Measurements from ENCODE around the gene GNAI3. TPM values are rescaled to one million over a fixed set of nuclear protein-coding genes. Genes with fewer than 3 reads are reported as not detected.

The GNAI3 gene
- total RNA-seq, 1 experiment from 2014 or later, result 8.3 TPM

DNA sequence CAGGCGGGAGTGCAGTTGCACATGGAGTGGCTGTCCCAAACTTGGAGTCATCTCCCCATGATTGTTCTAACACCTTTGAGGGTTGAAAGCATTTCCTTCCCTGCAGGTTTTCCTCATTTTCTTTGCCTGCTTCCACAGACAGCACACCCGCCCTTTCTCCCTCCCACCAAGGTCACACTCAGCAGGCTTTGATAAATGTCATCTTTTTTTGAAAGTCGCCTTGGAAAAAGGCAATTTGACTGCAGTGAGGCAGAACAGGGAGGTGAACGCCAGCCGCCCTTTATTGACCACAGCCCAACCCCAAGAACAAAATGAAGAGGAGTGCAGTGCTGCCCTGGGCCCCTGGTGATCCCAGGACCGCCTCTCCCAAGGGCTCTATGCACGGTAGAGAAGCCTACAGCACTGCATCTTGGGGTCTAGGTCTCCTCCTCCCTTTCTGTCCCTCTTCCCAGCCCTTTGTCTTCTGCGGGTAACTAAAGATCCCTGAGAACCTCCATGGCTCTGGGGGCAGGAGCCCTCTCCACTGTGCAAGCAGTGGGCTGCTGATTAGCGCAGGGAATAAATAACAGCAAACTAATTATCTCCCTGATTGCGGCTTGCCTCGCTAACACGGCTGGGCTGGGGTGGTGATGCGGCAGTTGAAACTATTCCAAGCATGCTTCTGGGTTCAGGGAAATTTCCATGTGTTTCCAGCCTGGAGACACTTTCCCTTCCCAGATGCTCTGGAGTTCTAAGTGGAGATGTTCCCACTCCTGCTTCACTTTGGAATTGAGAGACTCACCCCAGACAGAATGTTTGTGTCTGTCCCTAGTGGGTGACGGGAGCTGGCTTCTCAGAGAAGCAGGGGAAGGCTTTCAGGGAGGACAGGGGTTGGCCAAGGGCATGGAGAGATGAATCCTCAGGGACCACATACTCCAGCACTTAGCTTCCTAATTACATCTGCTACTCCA, 27.1 kb upstream of the GNAI3 start:
- no peak for DNase-seq (ENCODE audit: low read depth, low spot score)
- in situ Hi-C loops (cut with HindIII; ENCODE audit: low pct_unique_long_range_greater_than_20kb, low sequenced_read_pairs), result no loop called here

DNA sequence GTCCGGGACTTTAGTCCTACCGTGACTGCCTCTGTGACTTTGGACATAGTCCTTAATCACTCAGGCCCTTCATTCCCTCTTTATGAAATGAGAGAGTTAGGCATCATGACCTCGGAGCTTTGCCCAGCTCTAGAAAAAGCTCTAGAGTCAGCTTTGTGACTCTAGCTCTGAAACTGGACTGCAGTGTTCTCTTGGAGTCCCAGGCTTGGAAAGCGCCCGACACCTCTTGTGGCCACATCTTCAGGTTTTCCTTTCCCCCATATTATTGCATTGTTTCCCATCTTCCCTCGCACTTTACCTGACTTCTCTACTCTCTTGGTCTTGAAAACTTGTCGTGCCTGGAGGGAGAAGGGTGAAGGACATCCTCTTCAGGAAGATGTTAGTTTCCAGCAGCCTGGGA, 26.4 kb upstream of the GNAI3 start:
- in situ Hi-C loops (cut with HindIII; ENCODE audit: low pct_unique_long_range_greater_than_20kb, low sequenced_read_pairs), result no loop called here
- DNase-seq (ENCODE audit: low read depth, low spot score), result no peak

DNA sequence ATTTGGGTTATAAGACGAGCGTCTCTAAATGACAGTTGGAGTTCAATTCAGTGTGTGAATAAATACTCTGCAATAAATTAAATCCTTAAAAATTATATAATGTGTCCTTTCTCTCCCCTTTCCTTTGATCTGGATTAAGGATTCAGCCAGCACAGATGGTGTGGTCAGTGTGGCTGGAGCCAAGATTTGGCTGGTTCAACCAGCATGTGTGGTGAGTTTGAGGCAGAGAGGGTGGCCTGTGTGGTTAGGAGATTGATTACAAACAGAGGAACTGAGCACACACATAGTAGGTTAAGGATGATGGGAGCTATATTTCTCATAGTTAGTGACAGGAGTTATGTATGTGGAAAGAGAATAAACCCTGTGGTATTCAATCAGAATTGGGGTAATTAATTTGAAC, 24.7 kb upstream of the GNAI3 start:
- no peak for DNase-seq (ENCODE audit: low read depth, low spot score)

GRCh38 chr1:109527098-109527811, 21.2 kb upstream of the GNAI3 start:
- in situ Hi-C loops (cut with HindIII; ENCODE audit: low pct_unique_long_range_greater_than_20kb, low sequenced_read_pairs), result no loop called here

More for the DNA sequence above, 24.7 kb upstream of the GNAI3 start:
- in situ Hi-C loops (cut with HindIII; ENCODE audit: low pct_unique_long_range_greater_than_20kb, low sequenced_read_pairs), result no loop called here

DNA sequence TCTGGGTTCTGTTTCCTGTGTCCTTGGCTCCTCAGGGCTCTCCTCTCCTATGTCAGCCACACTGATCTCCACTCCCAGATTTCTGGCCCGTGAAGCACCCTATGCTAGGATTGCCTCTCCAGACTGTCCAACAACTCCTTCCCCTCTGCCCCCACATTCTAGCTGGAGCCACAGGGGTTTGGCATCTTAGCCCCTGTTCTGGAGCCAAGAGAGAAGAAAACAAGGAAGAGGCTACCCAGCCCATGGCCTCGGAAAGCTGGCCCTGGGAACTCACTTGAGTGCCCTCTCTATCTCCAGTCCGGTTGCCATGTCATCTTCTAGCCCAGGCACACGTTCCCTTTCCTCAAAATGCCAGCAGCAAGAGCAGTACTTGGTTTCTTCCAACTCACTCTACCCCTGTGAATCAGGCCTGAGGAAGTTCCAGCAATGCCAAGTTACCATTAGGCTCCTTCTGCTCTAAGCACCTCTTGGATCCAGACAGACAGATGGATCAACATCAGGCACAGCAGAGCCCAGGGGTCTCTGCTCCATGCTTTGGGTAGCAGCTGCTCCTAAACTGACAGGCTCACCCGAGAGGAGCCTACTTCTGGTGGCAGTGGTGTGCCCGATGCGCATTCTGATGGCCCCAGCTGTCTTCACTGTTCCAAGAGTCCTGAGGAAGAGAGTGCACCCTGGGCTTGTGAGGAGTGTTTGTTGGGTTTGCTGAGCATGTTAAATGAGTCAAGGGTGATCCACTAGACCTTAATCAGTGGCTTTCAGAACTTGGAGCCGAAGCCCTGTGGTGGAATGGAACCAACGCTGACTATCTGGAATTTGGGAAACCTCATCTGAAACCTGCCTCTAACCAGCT, 20.3 kb upstream of the GNAI3 start:
- no peak for DNase-seq (ENCODE audit: low read depth, low spot score)
- in situ Hi-C loops (cut with HindIII; ENCODE audit: low pct_unique_long_range_greater_than_20kb, low sequenced_read_pairs), result no loop called here

More at GRCh38 chr1:109527098-109527811, 21.2 kb upstream of the GNAI3 start:
- no peak for DNase-seq (ENCODE audit: low read depth, low spot score)

DNA sequence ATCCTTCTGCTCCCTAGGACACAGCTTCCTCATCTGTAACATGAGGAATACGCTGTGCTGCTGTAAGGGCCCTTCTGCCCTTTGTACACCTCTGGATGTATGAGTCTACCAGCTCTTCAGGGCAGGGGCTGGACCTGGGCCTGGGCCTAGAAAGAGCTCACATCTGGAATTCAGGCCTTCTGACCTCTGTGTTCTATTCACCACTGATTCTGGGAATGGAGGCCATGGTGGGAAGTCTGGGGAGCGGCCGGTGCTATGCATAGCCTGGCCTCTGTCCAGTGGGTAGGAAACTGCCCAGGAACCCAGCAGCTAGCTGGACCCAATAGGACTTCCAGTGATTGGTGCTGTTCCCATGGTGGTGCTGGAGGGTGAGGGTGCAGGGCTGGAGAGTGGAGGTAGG, 19.7 kb upstream of the GNAI3 start:
- in situ Hi-C loops (cut with HindIII; ENCODE audit: low pct_unique_long_range_greater_than_20kb, low sequenced_read_pairs), result no loop called here
- no peak for DNase-seq (ENCODE audit: low read depth, low spot score)

DNA sequence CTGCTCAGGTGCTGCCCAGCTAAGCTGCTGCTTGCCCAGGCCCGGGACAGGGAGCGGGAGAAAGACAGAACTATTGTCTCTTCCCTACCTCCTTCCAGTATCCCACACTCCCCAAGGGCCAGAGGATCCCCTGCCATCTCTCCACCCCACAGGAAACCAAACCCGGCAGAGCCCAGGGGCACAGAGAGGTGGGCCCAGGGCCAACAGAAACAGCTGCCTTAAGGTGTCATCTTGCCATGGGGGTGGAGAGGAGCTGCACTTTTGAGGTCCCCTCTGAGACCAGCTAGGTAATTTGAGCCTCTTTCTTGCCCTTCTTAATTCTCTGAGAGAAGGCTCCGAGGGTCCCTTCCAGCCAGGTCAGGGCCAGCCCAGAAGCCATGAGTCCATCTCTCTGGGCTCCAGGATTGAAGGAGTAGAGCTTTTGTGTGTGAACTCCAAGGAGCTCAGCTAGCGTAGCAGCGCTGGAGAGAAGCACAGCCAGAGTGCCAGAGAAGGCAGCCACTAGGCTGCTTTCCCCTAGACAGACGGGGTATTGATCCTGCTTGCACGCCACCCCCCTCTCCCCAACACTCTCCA, 18.4 kb upstream of the GNAI3 start:
- in situ Hi-C loops (cut with HindIII; ENCODE audit: low pct_unique_long_range_greater_than_20kb, low sequenced_read_pairs), result no loop called here
- no peak for DNase-seq (ENCODE audit: low read depth, low spot score)

DNA sequence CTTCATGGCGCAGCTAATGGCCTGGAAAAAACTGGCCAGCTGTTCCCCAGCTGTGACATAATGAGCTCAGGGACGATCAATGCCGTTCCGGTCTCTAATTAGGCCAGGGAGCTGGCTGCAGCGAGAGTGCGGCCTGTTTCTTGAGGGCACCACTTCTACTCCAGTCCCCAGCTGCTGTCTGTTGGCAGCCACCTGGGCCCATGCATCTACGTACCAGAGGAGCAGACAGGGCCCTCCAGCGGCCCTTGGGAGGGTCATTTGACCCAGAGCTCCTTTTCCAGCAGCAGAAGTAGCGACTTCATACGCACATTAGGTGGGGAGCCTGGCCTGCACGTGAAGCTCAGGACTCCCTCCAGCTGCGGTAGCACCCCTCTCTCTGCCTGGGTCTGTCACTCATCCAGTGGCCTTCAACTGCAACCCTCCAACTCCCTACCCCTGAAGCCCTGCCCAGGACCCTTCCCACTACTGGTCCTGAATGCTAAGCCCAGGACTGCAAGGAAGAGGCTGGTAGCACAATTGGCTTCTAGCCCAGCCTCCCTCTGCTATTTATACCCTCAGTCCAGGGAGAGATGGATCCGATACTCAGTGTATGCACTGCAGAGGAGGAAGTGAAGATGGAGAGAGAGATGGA, 17.8 kb upstream of the GNAI3 start:
- DNase-seq (ENCODE audit: low read depth, low spot score), result no peak
- in situ Hi-C loops (cut with HindIII; ENCODE audit: low pct_unique_long_range_greater_than_20kb, low sequenced_read_pairs), result no loop called here

GRCh38 chr1:109531380-109531779, 17.0 kb upstream of the GNAI3 start:
- in situ Hi-C loops (cut with HindIII; ENCODE audit: low pct_unique_long_range_greater_than_20kb, low sequenced_read_pairs), result no loop called here
- no peak for DNase-seq (ENCODE audit: low read depth, low spot score)

GRCh38 chr1:109531826-109532364, 16.5 kb upstream of the GNAI3 start:
- DNase-seq (ENCODE audit: low read depth, low spot score), result no peak
- in situ Hi-C loops (cut with HindIII; ENCODE audit: low pct_unique_long_range_greater_than_20kb, low sequenced_read_pairs), result no loop called here

DNA sequence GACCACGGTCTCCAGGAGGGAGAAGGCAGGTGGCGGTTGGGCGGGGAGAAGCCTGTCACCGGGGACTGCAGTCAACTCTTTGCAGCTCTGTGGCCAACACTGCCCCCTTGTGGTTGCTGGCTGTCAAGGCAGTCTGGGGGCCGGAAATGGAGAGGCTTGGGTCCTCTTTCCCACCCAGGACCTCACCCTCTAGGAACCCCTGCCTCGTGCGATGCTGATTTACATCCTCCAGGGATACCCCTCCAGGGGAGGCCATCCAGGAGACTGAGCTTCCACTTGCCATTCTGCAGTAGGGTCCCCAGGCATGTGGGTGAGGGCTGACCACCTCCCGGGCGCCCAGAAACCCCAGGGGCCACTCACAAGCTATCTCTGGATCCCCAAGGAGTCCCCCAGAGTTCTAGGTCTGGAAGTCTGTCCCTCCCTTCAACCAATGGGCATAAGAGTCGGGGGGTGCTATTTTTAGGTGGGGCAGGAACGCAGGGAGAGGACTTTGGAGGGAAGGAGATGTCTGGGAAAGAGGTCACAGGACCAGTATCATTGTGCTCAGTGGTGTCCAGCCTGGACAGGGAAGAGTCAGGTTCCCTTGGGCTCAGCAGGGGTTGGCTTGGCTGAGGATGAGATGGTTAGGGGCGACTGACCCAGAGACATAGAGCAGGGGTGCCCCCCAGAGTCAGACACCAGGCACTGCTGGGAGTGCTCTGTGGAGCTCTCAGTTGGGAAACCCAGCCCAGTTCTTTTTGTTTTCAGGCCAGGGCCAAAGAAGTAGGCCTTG, 15.9 kb upstream of the GNAI3 start:
- peak; percentile 78 for DNase-seq (ENCODE audit: low read depth, low spot score)
- in situ Hi-C loops (cut with HindIII; ENCODE audit: low pct_unique_long_range_greater_than_20kb, low sequenced_read_pairs), result no loop called here

DNA sequence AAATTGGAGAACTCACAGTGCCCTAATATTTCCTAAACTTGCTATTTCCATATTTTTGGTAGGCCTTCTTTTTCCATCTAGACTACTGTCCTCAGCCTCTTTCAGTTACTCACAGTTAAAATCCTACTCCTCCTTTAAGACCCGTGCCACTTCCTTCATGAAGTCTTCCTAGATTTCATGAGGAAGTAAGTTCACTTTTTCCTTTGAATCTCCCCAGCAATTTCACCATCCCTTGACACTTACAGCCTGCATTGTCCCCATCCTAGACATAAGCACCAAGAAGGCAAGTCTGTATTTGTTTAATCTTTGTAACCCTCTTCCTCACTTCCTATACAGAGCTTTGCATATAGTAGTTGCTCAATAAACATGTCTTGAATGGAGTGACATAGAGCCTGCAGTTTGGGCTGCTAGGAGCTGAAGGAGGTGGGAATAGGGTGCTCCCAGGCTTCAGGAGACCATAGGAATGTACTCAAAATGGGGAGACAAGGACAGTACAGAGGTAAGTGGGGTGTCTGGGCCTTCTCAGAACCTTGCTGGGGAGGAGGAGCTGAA, 14.0 kb upstream of the GNAI3 start:
- DNase-seq (ENCODE audit: low read depth, low spot score), result no peak
- in situ Hi-C loops (cut with HindIII; ENCODE audit: low pct_unique_long_range_greater_than_20kb, low sequenced_read_pairs), result no loop called here

DNA sequence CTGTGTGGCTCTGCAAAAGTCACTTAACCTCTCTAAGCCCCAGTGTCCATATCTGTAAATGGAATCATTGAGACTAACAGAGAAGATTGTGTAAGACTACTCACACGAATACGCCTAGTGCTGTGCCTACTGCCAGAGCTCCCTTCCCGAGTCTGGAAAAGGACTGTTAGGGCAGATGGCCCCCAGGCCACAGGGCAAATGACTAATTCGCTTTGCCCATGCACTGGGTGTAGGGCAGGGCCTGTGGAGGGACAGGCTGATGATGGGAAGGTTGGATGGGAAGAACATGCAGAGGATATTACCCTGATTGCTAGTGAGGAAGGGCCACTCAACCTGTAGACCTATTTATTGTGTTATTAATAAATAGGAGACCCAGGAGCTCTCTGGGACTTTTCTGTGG, 12.9 kb upstream of the GNAI3 start:
- in situ Hi-C loops (cut with HindIII; ENCODE audit: low pct_unique_long_range_greater_than_20kb, low sequenced_read_pairs), result no loop called here
- peak; percentile 22 for DNase-seq (ENCODE audit: low read depth, low spot score)

GRCh38 chr1:109535971-109536491, 12.4 kb upstream of the GNAI3 start:
- DNase-seq (ENCODE audit: low read depth, low spot score), result no peak
- in situ Hi-C loops (cut with HindIII; ENCODE audit: low pct_unique_long_range_greater_than_20kb, low sequenced_read_pairs), result no loop called here

GRCh38 chr1:109537450-109538178, 10.8 kb upstream of the GNAI3 start:
- in situ Hi-C loops (cut with HindIII; ENCODE audit: low pct_unique_long_range_greater_than_20kb, low sequenced_read_pairs), result no loop called here
- DNase-seq (ENCODE audit: low read depth, low spot score), result no peak
